Measurements from ENCODE around the gene ITGB3BP.

GRCh38 chr1:63413394-63413793 lies 109.6 kb downstream of the ITGB3BP start:
- no peak for TF ChIP-seq CTCF (IDR thresholded peaks at IDR 0.05; ENCODE audit: poor library complexity)
- TF ChIP-seq EZH2 (IDR thresholded peaks at IDR 0.05; ENCODE audit: borderline replicate concordance), result no peak
